HG03571 (cell line): Measurements from ENCODE around the gene POM121L2.

Experiments
- ATAC-seq: cut with Tn5 transposase; IDR thresholded peaks from one replicate; pipeline ENCODE4 v1.9.1; 2021; ENCODE audit not compliant: unreplicated experiment

Gene POM121L2

GRCh38 chr6:27260836-27261375, 51.2 kb downstream of the POM121L2 start:
- no peak for ATAC-seq

GRCh38 chr6:27260369-27260768, 51.7 kb downstream of the POM121L2 start:
- ATAC-seq: no peak
